AG04450 (cell line): Measurements from ENCODE around the gene SERBP1. TPM values are rescaled to one million over a fixed set of nuclear protein-coding genes. Genes with fewer than 3 reads are reported as not detected.
"Not testable (repeated sequence)": the region's sequence is repeated elsewhere in the genome, so short reads cannot be mapped to it uniquely, and the experiment has no call there.

Experiments used
- CTCF ChIA-PET: fragments of 300-600, 350-600 bp; formaldehyde crosslinking; extraction: SDS; loops from one replicate; lab custom pipeline; 2022; ENCODE audit warnings: antibody characterized with exemption, inconsistent platforms; lab: Charles Lee
- POLR2A ChIA-PET: fragments of 350-600 bp; formaldehyde crosslinking; extraction: SDS; loops from one replicate; lab custom pipeline; 2021; ENCODE audit warnings: antibody characterized with exemption, inconsistent platforms; lab: Yijun Ruan, JAX
- DNase-seq: peaks from one replicate; pipeline ENCODE4 v3.0.0-alpha.2; 2011; ENCODE audit warnings: low read depth, low spot score
- H3K27ac ChIP-seq: one replicate; pipeline ENCODE4 v1.5.1; 2012; ENCODE audit warnings: low read depth, low read length, control low read depth
- H3K27me3 ChIP-seq: one replicate; pipeline ENCODE4 v1.6.0; 2012; ENCODE audit warnings: low read length; ENCODE audit not compliant: control insufficient read depth, insufficient read depth
- H3K4me3 ChIP-seq: 2 replicates; pipeline ENCODE4 v1.5.1; 2011; ENCODE audit warnings: mild to moderate bottlenecking, low read depth, low read length, control low read depth
- H3K9me3 ChIP-seq: 2 replicates; pipeline ENCODE4 v1.5.1; 2012; ENCODE audit warnings: low read length; ENCODE audit not compliant: control insufficient read depth, insufficient read depth
- polyA plus RNA-seq: library from polyadenylated mRNA; depleted of rRNA; stranded (reverse); fragments of >200 nt; gene quantifications from 2 replicates; pipeline ENCODE4 v1.2.3, GENCODE V29; 2011
- TF ChIP-seq, protein P1 (sequence below): IDR thresholded peaks from 2 replicates; pipeline ENCODE4 v1.5.1; 2011; ENCODE audit warnings: low read depth, low read length, control low read depth, inconsistent platforms

Gene SERBP1
- polyA plus RNA-seq, 1 experiment = 273 TPM

DNA sequence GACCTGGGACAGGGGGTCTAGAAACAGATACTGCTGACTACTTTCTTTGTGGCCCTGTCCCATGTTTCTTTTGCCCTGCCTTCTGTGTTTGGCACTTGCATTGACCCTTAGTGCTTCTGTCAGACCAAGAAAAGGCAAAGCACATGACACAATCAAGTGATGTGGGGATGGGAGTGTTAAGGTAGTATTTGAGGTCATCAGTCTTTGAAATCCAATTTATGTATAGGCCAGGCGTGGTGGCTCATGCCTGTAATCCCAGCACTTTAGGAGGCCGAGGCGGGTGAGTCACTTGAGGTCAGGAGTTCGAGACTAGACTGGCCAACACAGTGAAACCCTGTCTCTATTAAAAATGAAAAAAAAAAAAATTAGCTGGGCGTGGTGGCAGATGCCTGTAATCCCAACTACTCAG, 26.0 kb downstream of the SERBP1 start:
- Histone ChIP-seq H3K27me3 (no peaks in the 10 kb centered on the region), H3K4me3 (no peak overlapping the region), H3K9me3 (no peaks in the 10 kb centered on the region), H3K27ac (no peak overlapping the region)
- POLR2A ChIA-PET = no interaction called here
- CTCF ChIA-PET = no interaction called here
- DNase-seq = no peak
- TF ChIP-seq, protein P1, sequence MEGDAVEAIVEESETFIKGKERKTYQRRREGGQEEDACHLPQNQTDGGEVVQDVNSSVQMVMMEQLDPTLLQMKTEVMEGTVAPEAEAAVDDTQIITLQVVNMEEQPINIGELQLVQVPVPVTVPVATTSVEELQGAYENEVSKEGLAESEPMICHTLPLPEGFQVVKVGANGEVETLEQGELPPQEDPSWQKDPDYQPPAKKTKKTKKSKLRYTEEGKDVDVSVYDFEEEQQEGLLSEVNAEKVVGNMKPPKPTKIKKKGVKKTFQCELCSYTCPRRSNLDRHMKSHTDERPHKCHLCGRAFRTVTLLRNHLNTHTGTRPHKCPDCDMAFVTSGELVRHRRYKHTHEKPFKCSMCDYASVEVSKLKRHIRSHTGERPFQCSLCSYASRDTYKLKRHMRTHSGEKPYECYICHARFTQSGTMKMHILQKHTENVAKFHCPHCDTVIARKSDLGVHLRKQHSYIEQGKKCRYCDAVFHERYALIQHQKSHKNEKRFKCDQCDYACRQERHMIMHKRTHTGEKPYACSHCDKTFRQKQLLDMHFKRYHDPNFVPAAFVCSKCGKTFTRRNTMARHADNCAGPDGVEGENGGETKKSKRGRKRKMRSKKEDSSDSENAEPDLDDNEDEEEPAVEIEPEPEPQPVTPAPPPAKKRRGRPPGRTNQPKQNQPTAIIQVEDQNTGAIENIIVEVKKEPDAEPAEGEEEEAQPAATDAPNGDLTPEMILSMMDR = no peak

DNA sequence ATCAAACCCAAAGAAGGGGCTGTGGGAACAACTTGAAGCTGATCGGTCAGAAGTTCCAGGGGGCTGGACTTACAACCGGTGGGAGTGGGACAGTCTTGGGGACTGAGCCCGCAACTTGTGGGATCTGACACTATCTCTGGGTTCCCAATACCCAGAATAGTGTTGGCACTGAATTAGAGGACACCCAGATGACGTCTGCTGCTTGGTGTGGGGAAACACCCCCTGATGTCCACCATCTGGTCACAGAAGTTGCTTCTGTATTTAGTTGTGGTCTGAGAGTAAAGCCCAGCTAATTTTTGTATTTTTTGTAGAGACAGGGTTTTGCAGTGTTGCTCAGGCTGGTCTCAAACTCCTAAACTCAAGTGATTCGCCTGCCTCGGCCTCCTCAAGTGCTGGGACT, 28.8 kb downstream of the SERBP1 start:
- Histone ChIP-seq H3K27me3 (no peaks in the 10 kb centered on the region), H3K9me3 (no peaks in the 10 kb centered on the region), H3K27ac (no peak overlapping the region), H3K4me3 (no peak overlapping the region)
- CTCF ChIA-PET = interaction anchor here (0.9 kb wide), 1 partner anchor 188 kb away, joined by 4 read pairs; no protein-coding TSS in a partner anchor
- POLR2A ChIA-PET = no interaction called here
- no peak for DNase-seq
- TF ChIP-seq, protein P1 = no peak

- CTCF ChIA-PET, POLR2A ChIA-PET, DNase-seq: not testable (repeated sequence)
These were observed 30.0 kb downstream of the SERBP1 start for GRCh38 chr1:67400029-67400786.

GRCh38 chr1:67399199-67399993, 30.8 kb downstream of the SERBP1 start:
- CTCF ChIA-PET = no interaction called here
- Histone ChIP-seq H3K27ac (no peak overlapping the region), H3K9me3 (no peaks in the 10 kb centered on the region), H3K27me3 (no peaks in the 10 kb centered on the region), H3K4me3 (no peak overlapping the region)
- no peak for DNase-seq
- TF ChIP-seq, protein P1 = no peak
- POLR2A ChIA-PET = no interaction called here

More at GRCh38 chr1:67400029-67400786, 30.0 kb downstream of the SERBP1 start:
- H3K9me3 ChIP-seq, H3K27me3 ChIP-seq, H3K4me3 ChIP-seq, H3K27ac ChIP-seq: not testable (repeated sequence)

- TF ChIP-seq, protein P1 = no peak
- H3K4me3 ChIP-seq = no peak overlapping the region
- ChIA-PET CTCF (no interaction called here), POLR2A (interaction anchor here (0.6 kb wide), 1 partner anchor 62 kb away, joined by 3 read pairs; no protein-coding TSS in a partner anchor)
- no peaks in the 10 kb centered on the region for H3K27me3 ChIP-seq
- no peak overlapping the region for H3K27ac ChIP-seq
- no peak for DNase-seq
- no peaks in the 10 kb centered on the region; the same call in 1 of the 2 replicates for H3K9me3 ChIP-seq
These were observed 35.7 kb downstream of the SERBP1 start for GRCh38 chr1:67394548-67394947.
